HG02759 (cell line): ENCODE results near the gene KLF16.

ENCODE experiments used
- ATAC-seq: cut with Tn5 transposase; IDR thresholded peaks from one replicate; pipeline ENCODE4 v1.9.1; 2021; ENCODE audit warnings: mild to moderate bottlenecking, moderate library complexity; ENCODE audit not compliant: unreplicated experiment

Gene KLF16

DNA sequence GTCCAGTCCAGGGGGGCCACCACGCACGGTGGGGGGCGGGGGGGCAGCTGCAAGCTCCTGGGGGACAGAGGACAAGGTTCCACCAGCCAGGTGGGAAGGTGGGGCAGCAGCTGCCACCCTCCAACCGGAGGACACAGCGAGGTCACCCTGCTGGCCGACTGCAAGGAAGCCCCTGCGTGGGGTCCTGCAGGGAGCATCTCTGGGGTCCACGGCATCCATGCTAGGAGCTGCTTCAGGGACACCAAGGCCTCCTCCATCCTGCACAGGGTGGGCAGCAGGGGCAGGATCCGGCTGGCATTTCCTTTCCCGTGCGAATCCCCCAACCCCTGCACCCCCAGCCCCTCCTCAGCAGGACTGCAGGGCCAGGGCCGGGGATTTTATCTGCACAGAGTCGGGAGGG, 8.3 kb upstream of the KLF16 start:
- ATAC-seq, result no peak

DNA sequence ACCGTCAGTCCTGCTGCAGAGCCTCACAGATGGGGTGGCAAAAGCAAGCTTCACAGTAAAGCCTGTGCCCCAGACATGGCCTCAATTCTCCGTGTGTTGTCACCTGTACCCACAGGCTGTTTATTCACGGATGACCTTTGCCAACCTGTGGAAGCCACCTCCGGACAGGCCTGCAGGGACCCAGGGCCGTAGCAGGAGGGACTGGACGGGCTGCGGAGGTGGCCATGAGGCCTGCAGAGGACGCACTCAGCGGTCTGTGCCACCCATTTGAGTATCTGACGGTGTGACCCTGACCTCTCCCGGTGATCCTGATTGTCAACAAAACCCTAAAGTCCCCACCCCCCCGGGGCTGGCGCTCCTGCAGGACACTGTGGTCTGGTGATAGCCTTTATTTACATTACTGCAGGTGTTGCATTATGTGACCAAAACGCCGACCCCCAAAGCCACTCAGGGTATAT, 7.8 kb upstream of the KLF16 start:
- no peak for ATAC-seq

DNA sequence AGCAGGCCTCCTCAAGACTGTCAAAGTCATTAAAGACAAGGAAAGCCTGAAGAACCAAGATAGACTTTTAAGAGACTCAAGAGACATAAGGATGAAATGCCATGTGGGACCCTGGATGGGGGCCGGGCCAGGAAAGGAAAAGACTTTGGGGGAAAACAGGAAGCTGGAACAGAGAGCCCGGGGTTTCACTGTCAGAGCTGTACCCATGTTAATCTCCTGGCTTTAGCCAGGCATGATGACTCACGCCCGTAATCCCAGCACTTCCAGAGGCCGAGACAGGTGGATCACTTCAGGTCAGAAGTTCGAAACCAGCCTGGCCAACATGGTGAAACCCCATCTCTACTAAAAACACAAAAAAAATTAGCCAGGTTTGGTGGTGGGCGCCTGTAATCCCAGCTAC, 5.6 kb upstream of the KLF16 start:
- no peak for ATAC-seq

DNA sequence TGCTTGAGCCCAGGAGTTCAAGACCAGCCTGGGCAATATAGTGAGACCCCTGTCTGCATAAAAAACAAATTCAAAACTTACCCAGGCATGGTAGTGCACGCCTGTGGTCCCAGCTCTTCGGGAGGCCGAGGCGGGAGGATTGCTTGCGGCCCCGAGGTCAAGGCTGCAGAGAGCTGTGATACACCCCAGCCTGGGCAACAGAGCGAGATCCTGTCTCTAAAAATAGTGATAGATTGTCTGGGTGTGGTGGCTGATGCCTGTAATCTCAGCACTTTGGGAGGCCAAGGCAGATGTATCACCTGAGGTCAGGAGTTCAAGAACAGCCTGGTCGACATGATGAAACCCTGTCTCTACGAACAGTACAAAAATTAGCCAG, 4.0 kb upstream of the KLF16 start:
- no peak for ATAC-seq

DNA sequence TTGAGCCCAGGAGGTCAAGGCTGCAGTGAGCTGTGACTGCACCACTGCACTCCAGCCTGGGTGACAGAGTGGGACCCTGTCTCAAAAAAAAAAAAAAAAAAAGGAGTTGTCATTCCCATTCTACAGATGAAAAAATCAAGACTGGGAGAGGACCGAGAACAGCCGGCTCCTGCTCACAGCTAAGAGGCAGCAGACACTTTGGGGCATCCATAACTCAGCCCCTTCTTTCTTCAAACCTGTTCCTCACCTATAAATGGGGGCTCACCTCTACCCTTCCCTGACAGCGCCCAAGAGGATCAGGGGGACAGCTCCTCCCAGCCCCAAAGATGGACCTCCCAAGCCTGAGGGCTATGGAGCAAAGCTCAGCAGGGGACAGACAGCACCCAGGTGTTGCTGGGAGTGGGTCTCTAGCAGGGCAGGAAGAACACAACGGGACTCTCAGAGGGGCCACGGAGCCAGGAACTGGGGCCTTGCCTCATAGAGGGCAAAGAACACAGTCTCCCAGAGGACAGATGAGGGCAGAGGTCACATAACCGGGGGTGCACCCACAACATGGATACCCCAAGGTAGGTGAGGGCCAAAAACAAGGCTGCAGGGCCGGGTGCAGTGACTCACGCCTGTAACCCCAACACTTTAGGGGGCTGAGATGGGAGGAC, 3.4 kb upstream of the KLF16 start:
- ATAC-seq, result no peak

DNA sequence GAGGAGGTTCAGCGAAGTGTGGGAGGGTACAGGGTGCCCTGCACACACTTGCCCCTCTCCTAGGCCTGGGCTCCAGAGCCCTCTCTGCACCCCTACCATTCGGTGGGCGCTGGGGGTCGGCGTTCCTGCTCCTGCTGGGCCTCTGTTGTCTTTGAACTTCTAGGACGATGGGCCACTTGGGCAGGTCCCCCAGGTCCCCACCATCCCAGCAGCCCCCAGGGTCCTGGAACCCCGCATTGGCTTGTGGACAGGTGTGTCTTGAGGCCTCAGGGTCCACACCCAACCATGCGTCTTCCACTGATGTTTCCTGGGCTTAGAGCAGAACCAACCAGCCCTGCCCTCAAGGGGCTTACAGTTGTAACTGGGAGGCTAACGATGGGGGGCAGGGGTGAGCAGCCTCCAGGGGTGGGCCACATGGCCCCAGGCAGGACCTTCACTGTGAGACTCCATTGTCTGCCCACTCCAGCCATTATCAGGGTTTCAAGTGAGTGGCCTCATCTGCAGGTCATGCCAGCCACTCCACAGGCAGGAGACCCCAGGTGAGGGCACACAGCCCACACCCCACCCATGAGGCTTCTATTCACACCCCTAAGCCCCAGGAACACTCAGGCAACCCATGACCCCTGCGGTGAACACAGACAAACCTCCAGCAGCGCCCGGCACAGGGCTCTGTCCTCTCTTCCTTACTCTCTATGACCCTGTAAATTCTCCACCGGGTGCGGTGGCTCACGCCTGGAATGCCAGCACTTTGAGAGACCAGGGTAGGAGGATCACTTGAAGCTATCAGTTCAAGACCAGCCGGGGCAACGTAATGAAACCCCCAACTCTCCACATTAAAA, 2.0 kb upstream of the KLF16 start:
- ATAC-seq, result no peak

DNA sequence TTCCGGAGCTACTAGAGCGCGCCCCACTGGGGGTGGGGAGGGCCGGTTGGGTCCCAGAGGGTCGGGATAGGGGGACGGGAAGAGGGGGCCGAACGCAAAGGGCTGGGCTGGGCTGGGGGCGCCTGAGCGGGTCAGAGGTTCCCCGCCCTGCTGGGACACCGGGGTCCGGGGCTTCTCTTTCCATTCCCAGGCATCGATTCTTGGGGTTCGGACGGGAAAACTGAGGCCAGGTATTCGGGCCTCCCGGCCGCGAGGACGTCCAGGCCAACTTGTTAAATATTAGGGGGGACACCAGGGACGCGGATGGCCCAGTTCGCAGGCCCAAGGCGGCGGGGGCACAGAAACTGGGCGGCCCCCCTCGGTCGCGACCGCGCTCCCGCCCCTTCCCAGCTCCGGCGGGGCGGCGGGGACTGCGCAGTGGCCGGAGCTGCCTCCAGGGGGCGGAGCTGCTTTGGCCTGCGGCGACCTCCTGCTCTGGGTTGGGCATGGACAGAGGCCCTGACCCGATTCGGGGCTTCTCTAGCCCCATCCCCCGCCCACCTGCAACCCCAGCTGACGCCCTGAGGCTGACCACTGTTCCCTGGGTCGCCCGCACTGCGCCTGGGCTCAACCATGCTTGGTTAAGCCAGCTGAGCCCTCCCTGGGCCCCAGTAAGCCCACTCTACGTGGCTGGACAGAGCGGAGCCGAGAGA, 1.2 kb upstream of the KLF16 start:
- peak; percentile 34 for ATAC-seq

DNA sequence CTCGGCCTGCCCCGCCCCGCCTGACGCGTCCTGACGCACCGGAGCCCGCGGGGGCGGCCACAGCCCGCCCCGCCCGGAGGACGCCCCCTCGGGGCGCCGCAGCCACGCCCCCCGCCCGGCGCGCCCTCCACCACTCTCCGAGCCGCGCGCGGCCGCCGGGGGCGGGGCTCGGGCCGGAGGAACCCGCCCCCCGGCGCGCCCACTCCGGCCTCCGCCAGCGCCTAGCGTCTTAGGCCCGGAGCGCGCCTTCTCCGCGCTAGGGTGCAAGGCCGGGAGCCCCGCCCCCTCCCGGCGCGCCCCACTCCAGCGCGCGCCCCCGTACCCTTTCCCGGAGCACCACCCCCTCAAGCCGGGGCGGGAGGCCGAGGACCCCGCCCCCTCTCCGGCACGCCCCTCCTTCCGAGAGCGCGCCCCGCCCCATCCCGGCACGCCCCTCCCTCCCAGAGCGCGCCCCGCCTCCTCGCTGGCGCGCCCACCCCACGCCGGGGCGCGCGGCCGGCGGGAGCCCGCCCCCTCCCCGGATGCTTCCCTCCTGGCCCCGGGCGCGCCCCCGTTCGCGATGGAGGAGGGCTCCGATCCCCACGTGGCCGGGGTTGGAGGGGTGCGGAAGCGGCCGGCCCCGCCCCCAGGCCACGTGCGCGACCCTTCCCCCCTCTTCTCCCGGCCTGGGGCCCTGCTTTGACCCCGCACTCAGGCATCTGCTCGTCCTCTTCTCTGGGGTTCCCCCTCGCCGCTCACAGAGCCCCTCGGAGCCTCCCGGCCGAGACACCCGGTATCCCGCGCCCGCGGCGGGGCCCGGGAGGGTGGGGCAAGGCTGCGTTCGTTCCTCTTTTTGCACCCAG, 480 bp upstream of the KLF16 start:
- peak; percentile 68 for ATAC-seq

DNA sequence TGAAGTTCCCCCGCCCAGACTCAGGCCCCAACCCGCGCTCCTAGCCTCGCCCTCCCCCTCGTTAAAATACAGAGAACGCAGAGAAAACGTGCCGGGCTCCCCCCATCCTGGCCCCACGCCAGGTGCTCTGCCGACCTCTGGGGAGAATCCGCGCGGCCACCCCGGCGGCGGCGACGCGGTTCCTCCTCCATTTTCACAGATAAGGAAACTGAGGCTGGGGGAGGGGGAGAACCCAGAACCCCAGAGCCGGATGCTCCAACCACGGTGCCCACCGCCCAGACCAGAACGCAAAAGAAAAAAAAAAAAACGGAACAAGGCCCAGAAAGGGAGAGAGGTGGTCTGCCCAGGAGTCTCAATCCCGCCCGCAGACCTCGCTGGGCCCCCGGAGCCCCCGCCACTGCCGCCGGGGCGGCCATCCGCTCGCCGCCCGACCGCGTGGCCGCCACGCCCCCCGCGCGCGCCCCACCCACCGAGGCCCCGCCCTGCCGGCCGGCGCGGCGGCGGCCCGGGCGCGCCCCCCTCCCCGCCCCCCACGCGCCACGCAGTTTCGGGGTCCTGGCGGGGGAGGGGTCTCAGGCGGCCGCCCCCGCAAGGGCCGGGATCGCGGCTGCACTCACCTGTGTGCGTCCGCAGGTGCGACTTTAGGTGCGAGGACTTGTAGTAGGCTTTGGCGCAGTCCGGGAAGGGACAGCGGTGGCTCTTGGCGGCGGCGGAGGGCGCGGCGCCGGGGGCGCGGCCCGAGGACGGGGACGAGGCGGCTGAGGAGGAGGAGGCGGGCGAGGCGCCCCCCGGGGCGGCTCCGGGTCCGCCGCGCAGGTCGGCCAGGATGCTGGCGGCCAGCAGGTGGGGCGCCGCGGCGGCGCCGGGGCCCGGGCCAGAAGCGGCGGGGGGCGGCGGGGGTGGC, 703 bp downstream of the KLF16 start:
- ATAC-seq, result peak; percentile 1

DNA sequence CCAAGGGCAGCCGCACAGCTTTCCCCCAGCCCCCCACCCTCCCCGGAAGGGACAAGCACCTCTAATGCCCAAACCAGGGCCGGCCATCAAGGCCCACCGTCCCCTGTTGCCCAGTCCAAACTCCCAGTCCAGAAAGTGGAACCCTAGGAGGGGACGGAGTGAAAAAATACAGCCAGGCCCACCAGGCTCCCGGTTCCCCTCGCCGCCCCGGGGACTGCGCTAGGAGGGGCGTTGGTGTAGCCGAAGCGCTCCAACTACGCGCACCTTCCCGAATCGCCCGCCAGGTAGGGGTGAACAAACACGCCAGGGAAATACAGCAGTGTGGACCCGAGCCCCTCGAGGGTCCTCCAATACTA, 1.3 kb downstream of the KLF16 start:
- ATAC-seq, result no peak

DNA sequence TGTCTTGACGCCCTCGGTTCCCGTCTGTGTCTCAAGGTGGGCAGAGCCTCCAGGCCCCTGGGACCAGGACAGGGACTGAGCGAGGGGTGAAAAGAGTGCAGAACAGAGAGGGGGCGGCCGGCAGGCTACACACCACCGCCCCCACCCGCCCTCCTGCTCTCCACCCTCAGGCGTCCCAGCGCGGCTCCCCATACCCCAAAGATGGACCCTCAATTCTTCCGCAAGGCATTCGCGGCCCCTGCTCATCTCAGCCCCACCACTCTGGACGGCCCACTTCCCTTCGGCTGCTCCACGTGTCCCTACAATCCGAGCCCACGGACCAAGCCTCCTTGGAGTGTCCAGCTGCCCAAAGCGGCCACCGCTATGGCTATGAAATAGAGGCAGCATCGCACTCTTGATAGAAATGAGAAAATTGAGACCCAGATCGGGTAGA, 1.8 kb downstream of the KLF16 start:
- no peak for ATAC-seq

DNA sequence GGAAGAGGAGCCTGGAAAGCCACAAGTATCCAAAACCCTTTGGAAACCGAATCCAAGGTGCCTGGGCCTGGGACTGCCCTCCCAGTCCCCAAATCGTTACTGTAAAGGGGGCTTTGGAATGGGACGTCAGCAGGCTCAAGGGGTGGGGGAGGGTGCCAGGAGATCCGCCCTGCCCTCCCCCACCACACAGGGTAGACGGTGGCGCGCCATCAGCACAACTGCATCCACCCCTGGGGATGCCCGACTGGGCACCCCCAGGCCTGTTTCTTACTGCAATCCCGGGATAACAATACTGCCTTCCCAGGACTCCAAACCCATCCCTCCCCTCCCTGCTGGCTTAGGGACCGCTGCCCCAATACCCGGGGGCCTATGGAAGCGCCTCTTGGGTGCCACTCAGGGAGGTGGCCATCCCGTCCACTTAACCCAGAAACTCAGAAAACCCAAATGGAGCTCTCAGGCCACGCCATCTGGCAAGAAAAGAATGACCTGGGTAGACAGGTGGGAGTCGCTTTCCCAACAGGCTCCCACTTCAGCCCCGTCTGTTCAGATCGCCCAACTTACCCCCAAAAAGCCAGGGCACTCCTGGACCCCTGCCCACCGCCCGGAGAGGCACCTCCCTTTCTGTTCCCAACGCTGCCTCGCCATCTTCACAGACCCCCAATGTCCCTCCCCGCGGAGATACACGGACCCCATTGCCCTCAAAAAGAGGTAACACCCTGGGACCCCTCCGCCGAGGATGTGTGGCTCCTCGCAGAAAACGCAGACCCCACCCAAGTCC, 2.4 kb downstream of the KLF16 start:
- no peak for ATAC-seq

DNA sequence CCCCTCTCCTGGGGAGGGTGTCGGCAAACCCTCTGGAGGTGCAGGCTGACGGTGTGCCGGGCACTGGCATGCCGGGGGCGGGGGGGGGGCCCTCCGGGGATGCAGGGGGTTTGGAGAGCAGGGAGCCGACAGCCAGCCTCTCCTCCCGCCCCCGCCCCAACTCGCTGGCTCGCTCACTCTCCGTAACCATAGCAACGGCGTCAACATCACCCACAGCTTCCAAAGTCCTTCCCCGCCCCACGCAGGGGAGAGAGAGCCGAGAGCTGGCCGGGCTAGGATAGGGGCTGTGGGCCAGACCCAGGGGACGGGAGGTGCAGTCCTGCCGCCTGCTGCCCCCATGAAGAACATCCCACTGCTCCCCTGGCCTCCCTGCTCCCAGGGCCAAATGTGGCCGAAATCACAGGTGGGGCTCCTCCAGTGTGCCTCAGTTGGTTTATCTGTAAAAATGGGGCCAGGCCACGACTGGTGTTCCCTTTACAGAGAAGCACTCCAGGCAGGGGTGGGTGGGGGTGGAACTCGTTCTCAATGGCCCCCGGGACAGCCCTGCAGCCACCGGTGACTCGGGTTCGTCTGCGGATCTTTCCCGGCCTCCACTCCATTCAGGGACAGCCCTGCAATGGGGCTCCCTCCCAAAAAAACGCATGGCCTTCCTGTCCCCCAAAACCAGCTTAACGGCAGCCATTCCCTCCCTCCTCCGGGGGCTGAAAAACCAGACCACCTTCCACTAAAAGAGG, 3.2 kb downstream of the KLF16 start:
- no peak for ATAC-seq

DNA sequence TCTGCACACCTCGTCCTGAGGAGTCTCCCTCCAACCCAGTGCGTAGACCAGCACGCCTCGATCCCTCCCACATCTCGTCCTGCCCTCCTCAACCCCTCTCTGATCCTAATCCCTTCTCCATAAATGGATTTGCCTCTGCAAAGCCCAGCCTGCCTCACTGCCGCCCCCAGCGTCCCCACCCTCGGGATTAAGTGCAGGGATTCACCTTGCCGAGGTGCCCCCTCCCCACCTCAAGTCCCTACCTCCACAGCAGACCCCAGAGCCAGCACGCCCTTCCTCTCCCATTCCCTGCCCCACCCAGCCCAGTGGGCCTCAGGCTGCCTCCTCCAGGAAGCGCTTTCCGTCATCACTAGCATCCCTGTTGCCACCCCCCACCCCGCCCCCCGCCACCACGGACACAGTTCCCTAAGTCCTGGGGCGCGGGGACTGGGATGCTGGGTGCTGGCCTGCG, 4.0 kb downstream of the KLF16 start:
- ATAC-seq, result no peak

DNA sequence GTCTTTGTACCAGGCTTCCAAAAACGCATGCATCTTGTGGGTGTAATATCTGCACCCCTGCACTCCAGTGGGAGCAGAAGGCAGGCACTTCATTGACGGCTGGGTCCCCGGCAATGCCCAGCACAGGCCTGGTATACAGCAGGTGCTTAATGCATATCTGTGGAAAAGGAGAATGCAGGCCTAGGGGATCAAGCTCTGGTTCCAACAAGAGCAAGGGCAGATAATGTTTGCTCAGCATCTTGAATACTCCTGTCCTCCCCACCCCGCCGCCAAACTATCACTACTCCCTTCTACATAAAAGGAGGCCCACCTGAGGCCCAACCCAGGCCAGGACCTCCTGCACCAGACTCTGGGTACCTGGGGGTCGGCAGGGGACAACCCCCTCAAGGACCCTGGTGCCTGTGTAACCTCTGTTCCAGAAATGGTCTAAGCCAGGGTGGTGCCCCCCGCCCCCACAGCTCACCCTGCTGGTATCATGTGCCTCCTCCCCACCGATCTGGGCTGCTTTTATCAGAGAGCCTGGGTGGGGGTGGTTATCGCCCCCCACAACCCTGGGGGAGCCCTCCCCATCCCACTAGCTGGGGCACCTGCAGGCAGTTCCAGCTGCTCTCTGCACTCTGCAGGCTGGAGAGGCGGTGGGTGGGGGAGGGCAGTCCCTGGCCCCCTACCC, 4.8 kb downstream of the KLF16 start:
- ATAC-seq, result no peak

DNA sequence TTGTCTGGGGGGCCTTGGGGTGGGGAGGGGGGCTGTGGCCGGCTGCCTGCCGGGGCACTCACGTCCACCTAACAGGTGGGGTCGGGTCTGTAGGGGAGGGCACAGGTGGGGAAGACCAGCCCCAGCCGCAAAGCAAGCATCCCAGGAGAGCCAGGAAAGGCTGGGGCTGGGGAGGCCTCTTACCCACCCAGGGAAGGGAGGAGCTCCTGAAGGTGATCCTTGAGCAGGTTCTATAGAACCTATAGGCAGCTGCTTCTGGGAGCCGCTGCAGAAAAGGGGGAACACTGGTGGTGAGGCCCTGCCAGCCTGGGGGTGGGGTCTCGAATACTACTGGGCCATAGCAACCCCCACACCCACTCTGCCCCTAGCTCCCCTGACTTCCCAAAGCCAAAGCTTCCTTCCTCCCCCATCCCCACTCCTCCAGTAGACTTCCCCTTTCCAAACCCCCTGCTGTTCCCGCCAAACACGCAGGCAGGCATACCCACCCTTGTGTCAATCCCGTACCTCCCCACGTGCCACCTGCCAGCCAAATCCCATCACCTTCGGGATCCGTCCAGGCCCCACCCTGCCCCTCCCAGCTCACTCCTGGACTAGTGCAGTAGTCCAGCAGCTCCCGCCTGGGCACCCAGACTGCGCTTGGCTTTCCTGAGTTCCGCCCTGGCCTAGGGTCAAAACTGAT, 5.6 kb downstream of the KLF16 start:
- ATAC-seq, result no peak
